Fibroblast of villous mesenchyme (primary cell): ENCODE data around the gene NLRP6. TPM values are rescaled to one million over a fixed set of nuclear protein-coding genes. Genes with fewer than 3 reads are reported as not detected.
A peak's percentile ranks its signal among the peaks of the same experiment; 100 is the strongest.

Experiments used
- DNase-seq: peaks from one replicate; pipeline ENCODE4 v3.0.0-alpha.2; 2010; ENCODE audit warnings: low read depth
- H3K4me3 ChIP-seq: 2 replicates; pipeline ENCODE4 v1.5.1; 2011; ENCODE audit warnings: low read depth, mild to moderate bottlenecking, low read length
- CTCF ChIP-seq: IDR thresholded peaks from 2 replicates; pipeline ENCODE4 v1.5.1; 2012; ENCODE audit warnings: low read depth, mild to moderate bottlenecking, low read length; ENCODE audit not compliant: insufficient read depth
- total RNA-seq: library from RNA; depleted of rRNA; stranded (reverse); fragments of >200 nt; gene quantifications from 2 replicates; pipeline ENCODE4 v1.2.3, GENCODE V29; 2012

The NLRP6 gene
- total RNA-seq, 1 donor: not detected

GRCh38 chr11:295351-296170 is 17.4 kb downstream of the NLRP6 start:
- peak; percentile 9 for DNase-seq
- no peak for TF ChIP-seq CTCF
- no peak overlapping the region for H3K4me3 ChIP-seq

GRCh38 chr11:296171-297050 is 18.2 kb downstream of the NLRP6 start:
- H3K4me3 ChIP-seq: no peak overlapping the region
- no peak for DNase-seq
- no peak for TF ChIP-seq CTCF

- DNase-seq: no peak
- TF ChIP-seq CTCF: no peak
- no peak overlapping the region for H3K4me3 ChIP-seq
Measured at GRCh38 chr11:297051-297585, 18.9 kb downstream of the NLRP6 start.

GRCh38 chr11:297586-298405 is 19.6 kb downstream of the NLRP6 start:
- H3K4me3 ChIP-seq: no peak overlapping the region
- DNase-seq: peak; percentile 73
- no peak for TF ChIP-seq CTCF

GRCh38 chr11:298406-299065 is 20.3 kb downstream of the NLRP6 start:
- no peak overlapping the region for H3K4me3 ChIP-seq
- TF ChIP-seq CTCF: no peak
- no peak for DNase-seq
